SIG-M5 treated with dmso at 0.1 percent for 504 hours (cell line): Measurements from ENCODE around the gene NDEL1.

Experiments
- DNase-seq: peaks from one replicate; lab custom pipeline; 2025; ENCODE audit not compliant: unreplicated experiment; lab: John Stamatoyannopoulos, UW

Gene NDEL1

DNA sequence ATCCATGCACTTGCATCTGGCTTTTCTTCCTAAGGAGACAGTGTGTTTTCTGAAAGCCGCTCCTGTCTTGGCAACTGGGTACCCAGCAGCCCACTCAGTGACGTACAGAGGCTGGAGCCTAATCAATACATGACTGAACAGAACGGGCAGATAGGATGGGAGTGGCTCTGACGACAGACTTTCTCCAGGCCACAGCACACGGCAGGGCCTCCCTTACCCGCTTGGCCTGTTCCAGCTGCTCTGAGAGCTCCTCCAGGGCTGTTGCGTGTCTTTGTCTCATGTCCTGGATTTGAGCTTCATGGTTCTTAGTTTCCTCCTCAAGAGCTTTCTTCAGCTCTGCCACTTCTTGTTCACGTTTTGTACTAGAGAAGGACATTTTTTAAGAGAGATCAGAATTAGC is 64.9 kb downstream of the NDEL1 start:
- no peak for DNase-seq

GRCh38 chr17:8502126-8502525 is 66.4 kb downstream of the NDEL1 start:
- no peak for DNase-seq

- no peak for DNase-seq
Measured at GRCh38 chr17:8503368-8503767, 67.7 kb downstream of the NDEL1 start.

GRCh38 chr17:8503807-8504206 is 68.1 kb downstream of the NDEL1 start:
- no peak for DNase-seq

GRCh38 chr17:8504460-8505207 is 69.0 kb downstream of the NDEL1 start:
- DNase-seq = no peak

DNA sequence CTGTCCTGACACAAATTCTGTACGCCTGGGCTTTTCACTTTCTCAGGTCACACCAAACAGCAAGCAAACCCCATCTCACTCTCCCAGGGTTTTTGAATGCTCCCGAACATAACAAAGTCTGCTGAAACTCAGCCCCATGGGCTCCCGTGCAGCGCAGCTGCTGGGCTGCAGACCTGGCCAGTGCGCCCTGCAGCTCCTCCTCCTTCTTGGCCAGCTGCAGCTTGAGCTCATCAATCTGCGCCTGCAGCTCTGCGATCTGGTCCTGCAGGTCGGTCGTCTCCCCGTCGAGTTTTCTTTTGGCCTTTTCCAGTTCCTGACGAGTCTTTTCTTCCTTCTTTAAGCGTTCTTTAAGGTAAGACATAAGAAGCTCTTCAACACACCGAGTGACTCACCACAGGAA is 70.5 kb downstream of the NDEL1 start:
- DNase-seq = no peak

- no peak for DNase-seq
Measured at GRCh38 chr17:8514801-8515200, 79.1 kb downstream of the NDEL1 start.
